HuH-7 (cell line): ENCODE results near the gene ETV7.
"Not testable (repeated sequence)": the region's sequence is repeated elsewhere in the genome, so short reads cannot be mapped to it uniquely, and the experiment has no call there.

Experiments
- DNase-seq: peaks from one replicate; pipeline ENCODE4 v3.0.0; 2011; ENCODE audit warnings: low spot score

The ETV7 gene

GRCh38 chr6:36364061-36364635, 23.3 kb downstream of the ETV7 start:
- not testable (repeated sequence) for DNase-seq

GRCh38 chr6:36363371-36363752, 24.1 kb downstream of the ETV7 start:
- not testable (repeated sequence) for DNase-seq

GRCh38 chr6:36362551-36363370, 24.7 kb downstream of the ETV7 start:
- DNase-seq, result no peak

- no peak for DNase-seq
Measured at GRCh38 chr6:36361071-36361470, 26.4 kb downstream of the ETV7 start.

- peak; percentile 76 for DNase-seq
Measured at GRCh38 chr6:36360241-36361054, 27.0 kb downstream of the ETV7 start.

- no peak for DNase-seq
Measured at GRCh38 chr6:36358226-36358915, 29.1 kb downstream of the ETV7 start.

- no peak for DNase-seq
Measured at GRCh38 chr6:36357872-36358225, 29.6 kb downstream of the ETV7 start.

GRCh38 chr6:36355819-36356218, 31.6 kb downstream of the ETV7 start:
- no peak for DNase-seq

GRCh38 chr6:36353411-36353915, 34.0 kb downstream of the ETV7 start:
- DNase-seq, result no peak

GRCh38 chr6:36352477-36353157, 34.9 kb downstream of the ETV7 start:
- DNase-seq, result no peak

GRCh38 chr6:36350681-36351571, 36.5 kb downstream of the ETV7 start:
- DNase-seq, result no peak

- DNase-seq, result no peak
Measured at GRCh38 chr6:36350082-36350481, 37.4 kb downstream of the ETV7 start.

GRCh38 chr6:36349240-36349639, 38.2 kb downstream of the ETV7 start:
- DNase-seq, result no peak

- DNase-seq, result no peak
Measured at GRCh38 chr6:36347621-36348020, 39.8 kb downstream of the ETV7 start.

GRCh38 chr6:36346486-36347273, 40.8 kb downstream of the ETV7 start:
- DNase-seq, result no peak

GRCh38 chr6:36345681-36346466, 41.6 kb downstream of the ETV7 start:
- DNase-seq, result no peak

GRCh38 chr6:36343109-36343680, 44.3 kb downstream of the ETV7 start:
- no peak for DNase-seq

- peak; percentile 60 for DNase-seq
Measured at GRCh38 chr6:36340618-36341454, 46.6 kb downstream of the ETV7 start.
